Activated T-helper 1 cell treated with anti-CD3 and anti-CD28 coated beads, Interleukin-2, amount 50 U/mL, for 16 hours (primary cell): ENCODE data around the gene LACTB.

ENCODE experiments used
- DNase-seq, 2 donors: peaks; one replicate each; pipeline ENCODE4 v3.0.0-alpha.2; 2020; ENCODE audit warnings: low read depth in 1 of 2, low spot score in 1 of 2

LACTB gene

GRCh38 chr15:63121382-63122001 is at the start of gene LACTB:
Gene LACTB (plus strand): TSS chr15:63121861. CDS start chr15:63121872, 11 bp downstream.
- peak; percentile 51 to 73 for DNase-seq

GRCh38 chr15:63072023-63072650 is 49.5 kb upstream of the LACTB start:
- no peak for DNase-seq

GRCh38 chr15:63072809-63073277 is 48.8 kb upstream of the LACTB start:
- DNase-seq, result no peak

- DNase-seq, result no peak
Observed at GRCh38 chr15:63073497-63074172, 48.0 kb upstream of the LACTB start.

GRCh38 chr15:63075015-63075983 is 46.4 kb upstream of the LACTB start:
- no peak for DNase-seq

GRCh38 chr15:63075984-63076713 is 45.5 kb upstream of the LACTB start:
- no peak for DNase-seq

GRCh38 chr15:63076714-63077046 is 45.0 kb upstream of the LACTB start:
- DNase-seq, result no peak

GRCh38 chr15:63077952-63078351 is 43.7 kb upstream of the LACTB start:
- DNase-seq, result no peak

- no peak for DNase-seq
Observed at GRCh38 chr15:63079947-63080626, 41.6 kb upstream of the LACTB start.

GRCh38 chr15:63080634-63081250 is 40.9 kb upstream of the LACTB start:
- DNase-seq, result no peak

- no peak for DNase-seq
Observed at GRCh38 chr15:63082366-63082765, 39.3 kb upstream of the LACTB start.

GRCh38 chr15:63083044-63083443 is 38.6 kb upstream of the LACTB start:
- DNase-seq, result no peak

- no peak for DNase-seq
Observed at GRCh38 chr15:63083541-63083940, 38.1 kb upstream of the LACTB start.

GRCh38 chr15:63084806-63085205 is 36.9 kb upstream of the LACTB start:
- no peak for DNase-seq

GRCh38 chr15:63085289-63085688 is 36.4 kb upstream of the LACTB start:
- no peak for DNase-seq

- DNase-seq, result no peak
Observed at GRCh38 chr15:63086271-63086670, 35.4 kb upstream of the LACTB start.

GRCh38 chr15:63086947-63087346 is 34.7 kb upstream of the LACTB start:
- DNase-seq, result no peak

GRCh38 chr15:63088533-63089245 is 33.0 kb upstream of the LACTB start:
- no peak for DNase-seq
